ENCODE results near the gene HOXA6. TPM values are rescaled to one million over a fixed set of nuclear protein-coding genes. Genes with fewer than 3 reads are reported as not detected.

The HOXA6 gene
- total and polyA plus RNA-seq, 10 of the 15 experiments (the other 5 are each of a cell fraction or from before 2014, with no cell fraction given), result 0.08 TPM; not detected in 9

GRCh38 chr7:27184337-27185012, 36.9 kb upstream of the HOXA6 start:
- Histone ChIP-seq H3K79me2 (ENCODE audit: control insufficient read depth, insufficient read depth, low read length) (no peaks in the 10 kb centered on the region), H3K4me2 (ENCODE audit: control insufficient read depth, insufficient read depth) (peak overlapping the region; percentile 22), H3K9ac (ENCODE audit: control insufficient read depth, insufficient read depth, low read length) (no peak overlapping the region), H3K36me3 (ENCODE audit: control insufficient read depth in 2 of 2, insufficient read depth in 2 of 2, low read length in 1 of 2) (no peaks in the 10 kb centered on the region), H2AFZ (ENCODE audit: control insufficient read depth, low read depth, low read length) (no peak overlapping the region), H3K27me3 (replicated peaks in 1 of 2; ENCODE audit: control insufficient read depth in 2 of 2, insufficient read depth in 2 of 2, low read length in 1 of 2) (peaks cover 37 to 50% of the 10 kb centered on the region in 2 experiments), H3K9me3 (replicated peaks; ENCODE audit: control insufficient read depth, insufficient read depth, low read length) (no peaks in the 10 kb centered on the region; the same call in 2 of the 3 replicates), H3K27ac (ENCODE audit: control insufficient read depth, insufficient read depth) (no peak overlapping the region), H3K4me1 (ENCODE audit: control insufficient read depth, insufficient read depth, low read length) (no peaks in the 10 kb centered on the region), H4K20me1 (ENCODE audit: control insufficient read depth, insufficient read depth) (no peaks in the 10 kb centered on the region), H3K4me3 (no peak overlapping the region)
- 33% methylated on average over 64 of the region's 72 CpGs for WGBS (ENCODE audit: insufficient coverage, insufficient replicate concordance, low lambda C conversion rate, missing lambda C conversion rate)
- ChIA-PET CTCF (no interaction called here), RAD21 (ENCODE audit: unreplicated experiment) (interaction anchor here (0.7 to 1.4 kb wide), 2 partner anchors 11 to 1820 kb away, joined by 3 to 4 read pairs; no protein-coding TSS in a partner anchor), POLR2A (no interaction called here), SMC1A (ENCODE audit: uncharacterized antibody, unreplicated experiment) (no interaction called here)
- intact Hi-C loops (cut with micrococcal nuclease; ENCODE audit: unreplicated experiment) (no loop called here), in situ Hi-C loops (cut with MboI) (no loop called here)
- peak; percentile 71 for ATAC-seq
- FAIRE-seq, result no peak
- DNase-seq (ENCODE audit: low read depth, low spot score), result no peak
- no TSS peak for BruUV-seq (replicated peaks)
- TF ChIP-seq MLLT1 (IDR thresholded peaks at IDR 0.05), result no peak
- no peak for TF ChIP-seq CHD4 (IDR thresholded peaks at IDR 0.05)
- TF ChIP-seq IRF5 (IDR thresholded peaks at IDR 0.05; ENCODE audit: borderline replicate concordance), result no peak
- no peak for TF ChIP-seq ELK1 (IDR thresholded peaks at IDR 0.05; ENCODE audit: low read depth, low read length)
- no peak for TF ChIP-seq PBX3 (IDR thresholded peaks at IDR 0.05; ENCODE audit: insufficient replicate concordance, low read depth, low read length)
- TF ChIP-seq ETV6 (conservative IDR thresholded peaks at IDR 0.05 in 1 of 2, IDR thresholded peaks at IDR 0.05 in 1 of 2; ENCODE audit: borderline replicate concordance in 1 of 2, low read depth in 1 of 2), result no peak

Data from GM12878 (cell line).